Stimulated activated CD8-positive, alpha-beta memory T cell treated with anti-CD3 and anti-CD28 coated beads, Interleukin-15, amount 100 ng/mL, for 4 hours (primary cell): ENCODE data around the gene CACNA1C.

Source experiments
- DNase-seq, 2 donors: peaks; one replicate each; pipeline ENCODE4 v3.0.0-alpha.2; 2020; ENCODE audit warnings: low read depth in 2 of 2

Gene CACNA1C

DNA sequence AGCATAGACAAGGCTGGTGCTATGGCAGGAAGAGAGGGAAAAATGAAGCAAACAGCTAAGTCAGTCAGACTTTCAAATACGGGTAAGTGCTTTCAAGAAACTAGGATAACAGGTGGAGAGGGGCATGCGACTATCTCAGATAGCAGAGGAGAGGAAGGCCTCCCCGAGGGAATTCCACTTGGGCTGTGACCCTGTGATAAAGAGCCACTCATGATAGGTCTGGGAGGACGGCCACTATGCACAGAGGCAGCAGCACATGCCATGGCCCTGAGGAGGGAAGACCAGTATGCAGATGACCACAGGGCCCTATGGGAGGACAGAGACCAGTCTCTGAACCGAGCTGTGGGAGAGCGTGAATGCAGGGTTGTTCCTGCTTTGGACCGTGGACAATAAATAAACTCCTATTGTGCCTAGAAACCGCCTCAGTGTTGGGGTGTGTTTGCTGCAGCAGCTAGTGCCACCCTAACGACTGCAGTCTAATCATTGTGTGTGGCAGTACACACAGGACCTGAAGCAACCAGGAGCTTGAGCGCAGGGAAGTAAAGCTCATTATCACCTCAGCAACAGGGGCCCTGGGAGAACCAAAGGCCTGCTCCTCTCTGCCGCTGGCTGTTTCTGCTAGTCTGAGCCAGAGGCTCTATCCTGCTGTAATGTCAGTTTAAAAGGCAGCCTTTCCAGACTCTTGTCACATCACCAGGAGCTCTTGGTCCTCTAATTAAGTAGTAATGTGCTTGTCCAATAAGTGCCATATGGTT is 119.1 kb downstream of the CACNA1C start:
- DNase-seq: no peak

DNA sequence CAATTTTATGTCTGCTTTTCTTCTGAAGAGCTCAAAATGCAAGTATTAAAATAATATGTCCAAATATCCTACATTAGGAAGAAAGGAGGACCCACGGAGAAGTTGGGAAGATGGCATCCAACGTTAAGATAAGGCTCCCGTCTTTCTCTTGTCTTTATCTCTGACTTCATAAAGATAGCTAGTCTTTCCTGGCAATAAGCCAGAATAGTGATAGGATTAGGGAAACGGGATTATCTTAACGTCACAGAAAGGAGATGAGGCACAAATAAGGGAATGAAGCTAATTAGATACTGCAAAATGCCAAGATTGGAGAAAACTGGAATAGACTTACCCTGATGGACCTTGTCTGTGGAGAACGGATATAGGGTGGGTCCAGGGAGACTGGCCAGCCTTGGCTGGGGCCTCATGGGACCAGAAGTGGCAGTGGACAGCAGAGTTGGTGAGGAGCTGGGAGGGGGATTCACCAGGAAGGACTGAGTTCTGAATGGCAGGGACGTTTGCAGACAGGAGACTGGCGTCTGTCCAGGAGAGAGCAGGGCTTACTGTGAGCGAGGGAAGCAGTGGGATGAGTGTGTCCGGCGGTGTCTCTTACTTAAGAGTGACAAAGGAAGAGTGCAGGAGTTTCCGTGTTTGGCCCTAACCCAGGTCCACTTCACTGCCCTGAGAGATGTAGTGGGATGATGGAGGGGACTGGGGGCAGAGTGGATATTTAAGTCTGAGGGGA is 119.9 kb downstream of the CACNA1C start:
- DNase-seq: no peak

DNA sequence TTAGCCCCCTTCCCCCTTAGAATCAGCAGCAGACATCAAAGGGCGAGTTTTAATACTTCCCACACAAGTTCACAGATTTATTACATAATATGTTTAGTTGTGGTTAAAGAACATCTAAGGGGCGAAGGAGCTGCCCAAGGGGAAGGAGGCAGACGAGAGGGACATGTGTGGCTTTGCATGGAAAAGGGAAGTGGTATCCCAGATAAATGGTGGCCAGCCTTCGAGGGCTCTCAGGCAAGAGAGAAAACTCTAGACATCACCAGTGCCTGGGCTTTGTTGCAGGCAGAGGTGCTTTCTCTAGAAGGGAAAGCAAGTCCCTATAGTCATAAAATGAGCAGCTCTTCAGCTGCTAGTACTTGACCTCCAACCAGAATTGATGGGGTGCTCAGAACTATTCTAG is 121.2 kb downstream of the CACNA1C start:
- DNase-seq: no peak

DNA sequence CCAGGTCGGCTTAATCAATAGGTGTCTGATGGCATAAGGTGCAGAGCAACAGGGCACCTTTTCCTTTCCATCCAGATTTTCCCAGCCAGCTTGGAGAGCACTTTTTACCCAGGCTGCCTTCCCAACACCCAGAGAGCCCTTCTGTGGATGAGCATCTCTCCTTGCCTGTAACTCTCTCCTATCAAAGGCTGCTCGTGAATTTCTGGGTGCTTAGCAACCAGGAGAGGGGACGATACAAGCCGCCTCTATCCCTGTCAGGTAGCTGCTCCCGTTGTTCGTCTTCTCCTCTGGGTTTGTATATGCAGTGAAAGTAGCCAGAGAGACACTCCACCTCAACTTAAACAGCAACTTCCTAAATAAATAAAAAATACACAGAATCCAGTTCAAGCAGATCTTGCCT is 124.2 kb downstream of the CACNA1C start:
- DNase-seq: no peak

DNA sequence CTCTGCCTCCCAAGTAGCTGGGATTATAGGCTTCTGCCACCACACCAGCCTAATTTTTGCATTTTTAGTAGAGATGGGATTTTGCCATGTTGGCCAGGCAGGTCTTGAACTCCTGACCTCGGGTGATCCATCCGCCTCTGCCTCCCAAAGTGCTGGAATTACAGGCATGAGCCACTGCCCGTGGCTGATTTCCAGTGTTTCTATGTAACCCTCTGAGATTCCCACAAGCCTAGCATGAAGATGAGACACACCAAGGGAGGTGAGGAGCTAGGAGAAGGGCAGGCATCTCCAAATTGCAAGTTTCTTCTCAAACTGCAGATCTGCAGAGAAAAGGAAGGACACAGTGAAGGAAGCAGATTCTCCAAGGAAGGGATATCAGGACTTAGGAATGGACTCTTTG is 125.0 kb downstream of the CACNA1C start:
- DNase-seq: no peak

DNA sequence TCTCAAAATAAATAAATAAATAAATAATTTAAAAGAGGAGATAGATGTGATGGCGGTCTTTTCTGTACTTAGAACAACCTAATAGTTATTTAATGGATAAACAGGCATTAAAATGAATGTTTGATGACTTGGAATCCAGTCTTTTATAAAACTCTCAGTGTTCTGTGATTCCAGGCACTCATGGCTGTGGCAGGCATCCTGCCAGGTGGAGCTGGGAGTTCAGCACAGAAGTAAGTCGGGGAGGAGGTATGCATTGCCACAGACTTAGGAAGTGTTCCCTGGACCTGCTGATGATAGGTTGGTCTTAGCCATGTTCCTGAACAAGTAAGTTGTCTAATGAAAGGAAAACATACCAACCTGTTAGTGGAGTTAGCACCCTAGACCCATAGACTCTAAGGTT is 126.3 kb downstream of the CACNA1C start:
- no peak for DNase-seq

DNA sequence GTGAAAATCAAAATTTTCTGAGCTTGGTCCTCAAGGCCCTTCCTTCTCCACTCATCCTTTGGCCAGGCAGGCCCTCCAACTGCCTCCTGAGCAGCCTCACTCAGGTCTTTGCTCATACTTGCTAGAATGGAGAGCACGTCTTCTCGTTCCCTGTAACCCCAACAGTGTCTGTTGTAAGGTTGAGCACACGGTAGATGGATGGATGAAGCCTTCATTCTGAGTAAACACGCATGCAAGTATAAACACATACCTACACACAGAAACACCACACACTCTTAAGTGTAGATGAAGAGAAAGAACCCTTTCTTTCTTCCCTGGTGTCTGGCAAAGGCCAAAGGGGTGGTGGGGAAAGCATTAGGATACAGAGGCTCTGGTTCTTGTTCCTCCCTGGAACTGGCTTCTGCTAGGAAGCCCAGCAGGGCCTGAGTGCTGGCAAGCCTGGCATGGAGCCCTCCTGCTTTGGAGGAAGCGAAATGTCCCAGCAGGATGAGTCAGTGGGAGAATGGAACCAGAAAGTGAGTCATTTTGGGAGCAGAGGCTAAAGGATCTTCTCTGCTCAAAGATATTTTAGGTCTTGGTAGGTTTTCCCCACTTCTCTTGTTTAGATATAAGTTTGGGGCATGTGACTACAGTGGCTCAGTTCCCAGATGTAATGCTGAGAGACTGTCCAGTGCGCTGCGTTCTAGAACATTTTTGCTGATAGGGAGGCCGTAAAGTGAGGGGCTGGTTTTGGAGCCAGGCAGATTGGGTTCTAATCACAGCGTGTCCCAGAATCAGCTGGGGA is 127.4 kb downstream of the CACNA1C start:
- DNase-seq: no peak

DNA sequence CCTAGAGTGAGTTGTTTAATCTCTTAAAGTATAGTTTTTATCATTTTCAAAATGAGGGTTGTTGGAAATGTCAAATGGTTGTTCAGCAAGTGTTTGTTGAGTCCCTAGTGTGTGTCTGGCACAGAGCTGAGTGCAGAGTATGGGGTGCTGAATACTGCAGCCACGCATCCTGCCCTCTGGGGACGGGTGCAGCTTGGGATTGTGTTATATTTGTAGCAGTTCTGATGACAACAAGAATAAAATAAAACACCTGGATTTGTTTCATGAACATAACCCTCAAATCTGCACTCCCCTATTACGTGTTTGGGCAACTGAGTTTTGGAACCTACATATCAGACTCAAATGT is 127.9 kb downstream of the CACNA1C start:
- DNase-seq: no peak

DNA sequence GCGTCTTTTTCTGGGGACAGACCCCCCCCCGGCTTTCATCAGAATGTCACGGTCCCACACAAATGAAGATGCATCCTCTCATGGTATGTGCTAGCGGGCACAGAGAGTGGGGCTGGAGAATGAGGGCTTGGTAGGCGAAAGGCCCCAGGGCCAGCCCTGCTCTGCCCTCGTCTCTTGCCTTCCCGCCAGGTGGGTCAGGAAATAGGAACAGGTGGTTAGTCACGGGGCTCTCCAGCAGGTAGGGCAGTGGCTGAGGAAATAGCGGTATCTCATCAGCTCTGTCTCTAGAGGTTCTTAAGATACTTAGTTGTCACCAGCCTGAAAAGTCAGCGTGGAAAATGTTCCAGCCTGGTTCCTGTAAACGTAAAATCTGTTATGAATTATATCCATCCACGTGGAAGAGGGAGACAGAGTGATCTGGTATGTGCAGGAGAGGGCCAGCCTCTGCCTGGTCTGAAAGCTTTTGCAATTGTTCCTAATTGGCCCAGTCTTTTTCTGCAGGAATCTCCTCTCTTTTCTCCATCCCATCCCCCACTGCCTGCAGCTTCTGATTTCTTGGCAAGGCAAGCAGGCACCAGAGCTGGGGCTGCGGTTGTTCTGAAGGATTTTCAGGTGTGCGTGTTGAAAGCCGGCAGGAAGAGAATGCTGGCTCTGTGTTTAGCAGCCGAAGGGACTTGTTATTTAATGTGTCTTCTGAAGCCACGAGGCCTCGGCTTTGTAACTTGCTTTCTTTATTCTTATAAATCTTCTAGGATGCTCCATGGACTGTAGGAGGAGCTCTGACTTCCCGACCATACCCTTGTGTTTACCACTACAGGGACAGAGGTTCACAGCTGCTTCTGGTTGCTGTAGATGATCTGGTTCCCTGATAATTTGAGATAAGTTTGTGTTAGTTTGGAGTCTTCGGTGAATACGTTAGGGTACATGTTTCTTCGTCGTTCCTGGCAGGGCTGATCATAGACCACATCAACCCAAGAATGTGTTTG is 131.1 kb downstream of the CACNA1C start:
- DNase-seq: no peak

DNA sequence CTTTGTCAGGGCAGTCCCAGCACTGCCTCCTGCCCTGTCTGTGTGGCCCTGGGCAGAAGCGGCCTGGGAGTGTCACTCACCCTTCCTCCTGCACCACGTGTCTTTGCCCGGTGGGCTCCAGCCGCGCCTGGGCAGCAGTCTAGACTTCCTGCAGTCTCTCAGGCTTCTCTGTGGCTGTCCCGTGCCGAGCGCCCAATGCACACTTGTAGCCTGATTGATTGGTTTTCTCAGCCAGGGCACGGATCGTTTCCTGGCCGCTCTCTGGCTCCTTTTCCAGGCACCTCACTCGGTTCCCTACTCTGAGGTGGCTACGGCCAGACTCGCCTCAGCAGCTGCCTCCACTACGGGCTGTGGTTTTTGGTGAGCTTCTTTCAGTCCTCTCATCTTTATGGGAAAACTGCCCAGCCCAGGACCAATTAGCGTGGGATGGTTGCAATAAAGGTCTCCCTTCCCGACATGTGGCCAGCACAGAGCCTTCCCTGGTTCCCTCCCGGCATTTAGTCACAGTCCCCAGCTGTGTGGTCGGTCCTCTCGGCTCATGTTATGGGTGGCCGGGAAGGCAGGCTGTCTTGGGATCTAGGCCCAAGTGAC is 133.1 kb downstream of the CACNA1C start:
- no peak for DNase-seq

DNA sequence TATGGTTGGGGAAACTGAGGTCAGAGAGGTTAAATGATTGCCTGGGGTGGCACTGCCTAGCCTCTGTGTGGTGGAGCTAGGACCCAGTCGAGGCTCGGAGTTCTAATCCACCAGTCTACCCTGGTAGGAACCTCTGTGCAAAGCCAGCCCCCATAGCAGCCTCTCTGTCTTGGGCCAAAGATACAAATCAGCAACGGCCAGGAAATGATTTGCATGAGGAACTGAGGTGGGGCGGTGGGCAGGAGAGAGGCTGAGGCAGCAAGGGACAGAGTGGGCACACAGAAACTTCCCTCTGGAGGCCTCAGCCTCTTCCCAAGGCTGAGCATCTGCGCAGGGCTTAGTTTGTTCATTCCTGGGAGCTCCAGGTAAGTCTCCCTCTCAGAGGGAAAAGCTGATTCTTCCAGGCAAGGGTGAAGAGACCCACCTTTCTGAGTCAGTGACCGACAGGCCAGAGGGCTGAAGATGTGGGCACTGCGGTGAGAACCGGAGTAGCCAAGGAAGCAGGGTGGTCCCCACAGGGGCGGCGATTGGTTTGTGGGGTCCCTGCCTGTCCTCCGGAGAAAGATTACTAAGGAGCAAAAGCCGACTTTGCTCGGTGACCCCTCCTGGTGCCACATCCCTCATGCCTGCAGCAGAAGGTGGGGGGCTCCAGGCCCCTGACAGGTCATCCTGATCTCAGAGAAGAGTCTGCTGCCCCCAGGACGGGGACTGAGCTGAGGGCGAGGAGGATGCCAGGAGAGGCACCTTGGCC is 134.6 kb downstream of the CACNA1C start:
- DNase-seq: no peak

DNA sequence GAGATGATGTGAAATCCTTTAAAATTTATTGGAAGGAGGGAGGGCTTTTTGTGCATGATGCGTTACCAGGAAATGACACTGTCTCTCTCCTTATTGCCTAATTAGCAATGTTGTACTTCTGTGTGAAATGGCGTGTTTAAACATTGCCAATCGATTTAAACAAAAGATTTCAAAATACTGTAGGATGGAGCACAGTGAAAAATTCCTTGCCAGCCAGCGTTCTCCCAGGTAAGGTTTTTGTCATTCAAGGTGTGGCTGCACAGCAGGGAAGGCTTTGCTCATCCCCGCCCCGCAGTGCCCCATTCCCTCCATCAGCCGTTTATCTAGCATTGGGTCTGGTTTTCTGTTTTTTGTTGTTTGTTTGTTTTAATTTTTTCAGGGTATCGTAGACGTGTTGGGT is 137.3 kb downstream of the CACNA1C start:
- DNase-seq: no peak

DNA sequence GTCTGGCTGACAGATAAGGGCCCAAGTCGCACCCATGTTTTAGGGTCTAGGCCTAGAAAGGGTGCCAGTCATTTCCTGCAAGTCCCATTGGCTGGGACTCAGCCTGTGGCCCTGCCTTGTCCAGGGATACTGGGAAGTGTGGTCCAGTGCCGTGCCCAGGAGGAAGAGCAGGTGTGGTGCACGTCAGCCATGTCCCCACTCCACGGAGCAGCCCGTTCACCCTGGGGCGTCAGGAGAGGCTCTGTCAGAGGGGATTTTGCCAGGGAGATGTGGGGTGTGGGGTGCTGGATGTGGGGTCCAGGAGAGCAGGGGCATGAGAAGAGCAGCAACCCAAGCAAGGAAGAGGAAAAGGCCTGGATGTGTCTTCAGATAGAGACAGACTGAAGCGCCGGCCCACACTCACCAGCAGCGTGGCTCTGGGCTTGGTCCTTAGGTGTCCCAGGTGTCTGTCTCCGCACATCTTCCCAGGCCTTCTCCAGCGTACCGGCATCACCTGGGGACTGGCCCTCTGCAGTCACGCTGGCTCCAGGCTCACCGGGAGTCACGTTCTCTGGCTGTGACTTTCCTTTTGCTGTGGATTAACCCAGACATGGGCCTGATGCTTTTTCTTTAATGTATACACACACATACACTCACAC is 138.2 kb downstream of the CACNA1C start:
- no peak for DNase-seq

DNA sequence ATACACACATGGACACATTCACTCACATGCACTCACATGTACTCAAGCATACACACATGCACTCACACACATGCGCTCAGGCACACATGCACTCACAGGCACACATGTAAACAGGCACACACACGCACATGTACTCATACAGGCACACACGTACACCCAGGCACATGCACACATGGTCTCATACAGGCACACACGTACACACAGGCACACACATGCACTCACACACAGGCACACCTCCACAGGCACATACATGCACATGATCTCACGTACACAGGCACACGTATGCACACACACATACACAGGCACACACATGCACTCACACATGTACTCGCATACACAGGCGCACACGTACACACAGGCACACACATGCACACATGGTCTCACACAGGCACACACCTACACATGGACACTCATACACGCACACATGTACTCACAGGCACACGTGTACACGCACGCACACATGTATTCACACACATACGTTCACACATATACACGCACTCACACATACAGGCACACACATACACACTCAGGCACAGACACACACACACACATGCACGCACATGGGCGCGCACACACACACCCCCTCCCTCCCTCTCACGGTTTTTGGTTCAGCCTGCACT is 138.9 kb downstream of the CACNA1C start:
- DNase-seq: no peak

DNA sequence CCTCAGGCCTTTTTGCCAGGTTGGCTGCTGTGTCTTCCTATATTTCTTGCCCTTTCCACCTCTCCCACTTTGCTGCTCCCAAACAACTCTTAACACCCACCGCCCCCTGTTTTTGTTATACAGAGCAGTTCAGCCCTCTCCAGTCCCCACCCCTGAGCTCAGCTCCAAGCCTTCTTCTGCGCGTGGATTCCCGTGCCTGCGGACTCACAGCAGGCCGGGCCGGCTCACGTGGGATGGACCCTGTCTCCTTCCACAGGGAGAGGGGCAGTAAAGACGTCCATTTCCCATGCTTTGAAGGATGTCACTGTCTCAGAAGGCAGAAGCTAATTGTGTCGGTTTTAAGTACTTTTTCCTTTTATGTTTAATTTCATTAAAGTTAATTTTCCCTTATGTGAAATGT is 139.4 kb downstream of the CACNA1C start:
- DNase-seq: no peak

DNA sequence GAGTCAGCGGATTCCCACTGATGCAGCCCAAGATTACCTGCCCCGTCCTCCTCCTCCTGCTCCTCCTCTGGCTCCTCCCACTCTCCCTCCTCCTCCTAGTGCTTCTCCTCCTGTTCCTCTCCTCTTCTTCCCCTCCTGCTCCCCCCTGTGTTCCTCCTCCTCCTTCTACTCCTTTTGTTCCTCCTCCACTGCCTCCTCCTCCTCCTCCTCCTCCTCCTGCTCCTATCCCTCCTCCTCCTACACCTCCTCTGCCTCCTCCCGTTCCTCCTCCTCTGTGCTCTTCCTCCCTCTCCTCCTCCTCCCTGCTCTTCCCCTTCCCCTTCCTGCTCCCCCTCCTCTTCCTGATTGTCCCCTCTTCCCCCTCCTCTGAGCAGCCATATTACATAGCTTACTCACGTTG is 141.3 kb downstream of the CACNA1C start:
- no peak for DNase-seq

DNA sequence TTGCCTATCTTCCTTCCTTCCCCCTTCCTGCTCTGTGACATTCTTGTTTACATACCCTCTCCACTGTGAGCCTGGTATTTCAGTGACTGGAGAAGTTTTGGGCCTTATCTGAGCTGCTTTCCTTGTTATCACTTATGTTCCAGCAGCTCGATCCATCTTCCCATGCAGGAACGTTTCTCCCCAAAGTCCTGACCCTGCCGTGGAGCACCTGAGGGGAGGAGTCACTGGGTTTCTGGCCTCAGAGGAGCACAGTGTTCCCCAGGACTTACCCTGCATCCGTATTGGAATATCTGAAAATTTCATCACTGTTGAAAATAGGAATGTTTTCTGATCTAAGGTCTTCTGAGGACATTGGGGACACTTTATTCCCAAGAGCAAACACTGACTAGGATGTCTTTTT is 141.8 kb downstream of the CACNA1C start:
- DNase-seq: no peak

DNA sequence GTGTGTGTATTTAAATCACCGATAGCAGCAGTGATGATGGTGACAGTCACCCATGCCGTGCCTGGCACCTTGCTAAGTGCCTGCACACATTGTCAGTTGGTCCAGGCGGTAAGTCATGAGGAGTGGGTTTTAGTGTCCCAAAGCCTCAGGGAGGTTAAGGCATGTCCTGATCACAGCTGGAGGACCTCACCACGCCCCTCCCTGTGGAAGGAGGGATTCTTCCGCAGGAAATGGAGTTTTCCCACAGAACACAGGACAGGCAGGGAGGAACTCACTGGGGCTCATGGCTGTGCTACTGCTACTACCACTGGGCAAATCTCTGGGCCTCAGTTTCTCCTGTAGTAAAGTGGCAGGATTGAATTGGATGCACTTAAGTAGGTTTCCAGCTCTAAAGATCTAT is 142.3 kb downstream of the CACNA1C start:
- no peak for DNase-seq

DNA sequence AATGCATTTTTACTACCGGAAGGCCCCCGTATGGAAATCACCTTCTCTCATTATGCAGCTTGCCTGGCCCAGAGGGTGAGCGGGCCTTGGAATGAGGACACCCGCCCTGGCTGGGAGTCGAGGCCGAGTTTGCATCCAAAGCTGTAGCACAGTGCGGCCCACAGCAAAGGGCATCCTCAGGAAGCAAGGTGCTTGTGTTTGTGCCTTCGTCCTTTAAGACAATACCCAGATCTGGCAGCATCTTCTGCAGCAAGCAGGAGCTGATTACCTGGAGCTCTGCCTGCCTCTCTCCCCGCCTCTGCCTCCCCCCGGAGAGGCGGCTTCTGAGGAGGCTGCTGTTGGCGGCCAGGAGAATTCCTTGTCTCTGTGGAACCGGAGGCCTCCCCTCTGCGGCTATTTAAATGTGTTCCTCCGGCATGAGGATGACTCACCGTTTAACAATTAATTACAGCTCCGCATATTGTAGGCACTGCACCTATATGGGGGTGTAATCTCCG is 145.3 kb downstream of the CACNA1C start:
- no peak for DNase-seq
